H9 (cell line): Measurements from ENCODE around the gene AGMAT. TPM values are rescaled to one million over a fixed set of nuclear protein-coding genes. Genes with fewer than 3 reads are reported as not detected.

Experiments
- DNase-seq: peaks from one replicate; pipeline ENCODE4 v3.0.0-alpha.2; 2017
- H2AFZ ChIP-seq: one replicate; pipeline ENCODE4 v1.6.1; 2013; ENCODE audit warnings: mild to moderate bottlenecking, low read length, control low read depth, moderate library complexity
- H2AK5ac ChIP-seq: 2 replicates; pipeline ENCODE4 v1.6.1; 2013; ENCODE audit warnings: low read length, control low read depth, mixed read lengths; ENCODE audit not compliant: insufficient read length
- H2BK120ac ChIP-seq: one replicate; pipeline ENCODE4 v1.6.1; 2013; ENCODE audit warnings: low read depth, mild to moderate bottlenecking, low read length, control low read depth, inconsistent platforms; ENCODE audit not compliant: poor library complexity, severe bottlenecking
- H2BK12ac ChIP-seq: 2 replicates; pipeline ENCODE4 v1.6.1; 2013; ENCODE audit warnings: low read length, control low read depth, mixed read lengths, low read depth; ENCODE audit not compliant: insufficient read length
- H2BK15ac ChIP-seq: 2 replicates; pipeline ENCODE4 v1.6.1; 2013; ENCODE audit warnings: low read depth, low read length, control low read depth
- H2BK20ac ChIP-seq: one replicate; pipeline ENCODE4 v1.6.1; 2013; ENCODE audit warnings: low read depth, mild to moderate bottlenecking, low read length, control low read depth, inconsistent platforms; ENCODE audit not compliant: poor library complexity, severe bottlenecking
- H2BK5ac ChIP-seq: 2 replicates; pipeline ENCODE4 v1.6.1; 2013; ENCODE audit warnings: low read length, control low read depth, mixed read lengths; ENCODE audit not compliant: insufficient read length
- H3K14ac ChIP-seq: 2 replicates; pipeline ENCODE4 v1.6.1; 2013; ENCODE audit warnings: low read length, control low read depth; ENCODE audit not compliant: insufficient read depth
- H3K18ac ChIP-seq: 2 replicates; pipeline ENCODE4 v1.6.1; 2013; ENCODE audit warnings: low read depth, mild to moderate bottlenecking, mixed read lengths, low read length, control low read depth; ENCODE audit not compliant: insufficient read length
- H3K23ac ChIP-seq: 2 replicates; pipeline ENCODE4 v1.6.1; 2013; ENCODE audit warnings: low read length, control low read depth, mixed read lengths, low read depth; ENCODE audit not compliant: insufficient read length
- H3K23me2 ChIP-seq: 2 replicates; pipeline ENCODE4 v1.6.1; 2013; ENCODE audit warnings: low read depth, mild to moderate bottlenecking, mixed read lengths, low read length, control low read depth; ENCODE audit not compliant: insufficient read length, poor library complexity, severe bottlenecking
- H3K27ac ChIP-seq: 2 replicates; pipeline ENCODE4 v1.5.1; 2013; ENCODE audit warnings: low read length, control low read depth, mixed read lengths, low read depth; ENCODE audit not compliant: insufficient read length
- H3K27me3 ChIP-seq: 2 replicates; pipeline ENCODE4 v1.6.1; 2013; ENCODE audit warnings: low read length, control low read depth, inconsistent platforms; ENCODE audit not compliant: insufficient read depth
- H3K4ac ChIP-seq: 2 replicates; pipeline ENCODE4 v1.6.1; 2013; ENCODE audit warnings: low read depth, mild to moderate bottlenecking, control low read depth, inconsistent platforms, low read length, moderate library complexity
- H3K4me1 ChIP-seq: 2 replicates; pipeline ENCODE4 v1.6.1; 2013; ENCODE audit warnings: low read length, control low read depth, inconsistent platforms; ENCODE audit not compliant: insufficient read depth
- H3K4me2 ChIP-seq: 2 replicates; pipeline ENCODE4 v1.6.1; 2013; ENCODE audit warnings: low read length, control low read depth, mixed read lengths; ENCODE audit not compliant: insufficient read length, insufficient read depth
- H3K56ac ChIP-seq: 2 replicates; pipeline ENCODE4 v1.6.1; 2013; ENCODE audit warnings: low read depth, mild to moderate bottlenecking, mixed read lengths, low read length, control low read depth; ENCODE audit not compliant: insufficient read length
- H3K79me1 ChIP-seq: 2 replicates; pipeline ENCODE4 v1.6.1; 2013; ENCODE audit warnings: low read depth, mild to moderate bottlenecking, moderate library complexity, low read length, control low read depth, inconsistent platforms; ENCODE audit not compliant: insufficient read depth, poor library complexity, severe bottlenecking
- H3K79me2 ChIP-seq: 2 replicates; pipeline ENCODE4 v1.6.1; 2013; ENCODE audit warnings: low read length, control low read depth, inconsistent platforms; ENCODE audit not compliant: insufficient read depth
- H3K9ac ChIP-seq: 2 replicates; pipeline ENCODE4 v1.6.1; 2013; ENCODE audit warnings: low read length, control low read depth, mixed read lengths; ENCODE audit not compliant: insufficient read length; ENCODE audit errors: extremely low read depth
- H3K9me3 ChIP-seq: one replicate; pipeline ENCODE4 v1.6.1; 2013; ENCODE audit warnings: low read depth, low read length, inconsistent platforms; ENCODE audit not compliant: control insufficient read depth
- H3T11ph ChIP-seq: one replicate; pipeline ENCODE4 v1.6.1; 2013; ENCODE audit warnings: mild to moderate bottlenecking, low read length, control low read depth, inconsistent platforms
- H4K20me1 ChIP-seq: one replicate; pipeline ENCODE4 v1.6.1; 2013; ENCODE audit not compliant: control insufficient read depth, insufficient read length, insufficient read depth
- H4K5ac ChIP-seq: 2 replicates; pipeline ENCODE4 v1.6.1; 2013; ENCODE audit warnings: low read depth, mild to moderate bottlenecking, mixed read lengths, low read length, control low read depth; ENCODE audit not compliant: insufficient read length
- H4K8ac ChIP-seq: replicated peaks from 2 replicates; pipeline ENCODE4 v1.6.1; 2013; ENCODE audit warnings: low read length, control low read depth, mixed read lengths, low read depth; ENCODE audit not compliant: insufficient read length
- H4K91ac ChIP-seq: 2 replicates; pipeline ENCODE4 v1.6.1; 2013; ENCODE audit warnings: low read depth, mild to moderate bottlenecking, moderate library complexity, mixed read lengths, low read length, control low read depth; ENCODE audit not compliant: insufficient read length
- H3K27ac Mint-ChIP-seq, 3 experiments: 2 replicates in 2 of 3; 3 replicates in 1 of 3; pipeline ENCODE4 v1.8.0; 2020 to 2021; ENCODE audit warnings: mixed read lengths in 3 of 3, mild to moderate bottlenecking in 1 of 3, moderate library complexity in 1 of 3
- H3K27me3 Mint-ChIP-seq: 2 replicates; pipeline ENCODE4 v1.8.0; 2021; ENCODE audit warnings: low read depth, mild to moderate bottlenecking, moderate library complexity, mixed read lengths
- H3K36me3 Mint-ChIP-seq, 3 experiments: 2 replicates in 2 of 3; 3 replicates in 1 of 3; pipeline ENCODE4 v1.8.0; 2020 to 2021; ENCODE audit warnings: low read depth in 3 of 3, mixed read lengths in 3 of 3; ENCODE audit not compliant: insufficient read depth in 1 of 3
- H3K4me1 Mint-ChIP-seq, 2 experiments: 2 replicates each; pipeline ENCODE4 v1.8.0; 2020; ENCODE audit warnings: mixed read lengths in 2 of 2
- H3K4me3 Mint-ChIP-seq, 2 experiments: 2 replicates in 1 of 2; 3 replicates in 1 of 2; pipeline ENCODE4 v1.8.0; 2020 to 2021; ENCODE audit warnings: mild to moderate bottlenecking in 2 of 2, mixed read lengths in 2 of 2, moderate library complexity in 1 of 2
- H3K9me3 Mint-ChIP-seq, 2 experiments: 2 replicates in 1 of 2; 3 replicates in 1 of 2; pipeline ENCODE4 v1.8.0; 2020; ENCODE audit warnings: mild to moderate bottlenecking in 2 of 2, mixed read lengths in 2 of 2, moderate library complexity in 1 of 2
- WGBS: extraction: QIAGEN DNeasy Blood & Tissue Kit; methylation state at CpG from one replicate; pipeline ENCODE4 v1.1.7; 2013; ENCODE audit warnings: missing lambda C conversion rate, low lambda C conversion rate, mixed read lengths; ENCODE audit not compliant: insufficient read length; ENCODE audit errors: extremely low coverage; 5-methylcytosine and 5-hydroxymethylcytosine counted together
- total RNA-seq: library from RNA; stranded (reverse); gene quantifications from 2 replicates; pipeline ENCODE4 v1.2.1, GENCODE V29; 2021
- TF ChIP-seq, protein P1 (sequence below): fragments of 200-600 bp; sonication (generic); conservative IDR thresholded peaks from 3 replicates; pipeline ENCODE4 v1.8.0; 2021; ENCODE audit warnings: antibody characterized with exemption, mild to moderate bottlenecking

AGMAT gene
- total RNA-seq, 1 experiment from 2014 or later, result 4.0 TPM

DNA sequence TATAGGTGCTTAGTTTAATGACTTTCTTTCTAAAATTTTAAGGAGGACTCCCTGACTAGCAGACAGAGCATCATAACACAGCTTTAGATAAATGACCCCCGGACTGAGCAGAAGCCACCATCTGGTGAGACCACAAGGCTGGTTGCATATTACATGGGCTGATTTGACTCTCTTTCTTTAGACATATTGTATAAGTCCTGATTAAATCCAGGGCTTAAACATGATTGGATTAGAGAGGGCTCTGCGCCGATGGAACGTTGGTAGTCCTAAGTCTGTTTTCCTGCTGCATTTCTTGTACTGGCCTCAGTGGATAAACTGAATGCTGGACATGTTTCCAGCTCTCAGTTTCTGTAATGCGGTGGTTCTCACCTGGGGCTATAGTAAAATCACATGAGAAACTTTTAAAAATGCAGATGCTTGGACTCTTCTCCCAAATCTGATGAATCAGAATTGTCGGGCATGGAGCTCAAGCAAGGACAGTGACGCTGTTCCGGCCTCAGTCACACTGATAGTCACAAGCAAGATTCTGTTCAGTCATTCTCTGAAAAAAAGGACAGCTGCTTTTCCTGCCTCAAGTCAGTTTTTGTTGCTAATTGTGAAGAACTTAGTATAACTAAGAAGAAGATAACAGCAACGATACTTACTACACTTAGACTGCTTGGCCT, 49.0 kb upstream of the AGMAT start:
- H3K4ac ChIP-seq, result no peak overlapping the region
- H3K4me2 ChIP-seq, result no peak overlapping the region
- Mint-ChIP-seq H3K4me3 (no peak overlapping the region), H3K4me1 (no peaks in the 10 kb centered on the region), H3K27me3 (no peaks in the 10 kb centered on the region), H3K36me3 (peaks cover 36 to 92% (median 87%) of the 10 kb centered on the region in 3 experiments; a peak in 6 of 7 replicates), H3K9me3 (no peaks in the 10 kb centered on the region), H3K27ac (no peak overlapping the region)
- no peaks in the 10 kb centered on the region for H3K9me3 ChIP-seq
- no peaks in the 10 kb centered on the region for H4K20me1 ChIP-seq
- WGBS, result no CpG with 5 or more reads among the region's 9 CpGs
- H3K27ac ChIP-seq, result no peak overlapping the region
- no peak overlapping the region for H3K18ac ChIP-seq
- no peak overlapping the region for H2BK120ac ChIP-seq
- H3K9ac ChIP-seq, result no peak overlapping the region
- no peak overlapping the region for H3K23ac ChIP-seq
- TF ChIP-seq, protein P1, sequence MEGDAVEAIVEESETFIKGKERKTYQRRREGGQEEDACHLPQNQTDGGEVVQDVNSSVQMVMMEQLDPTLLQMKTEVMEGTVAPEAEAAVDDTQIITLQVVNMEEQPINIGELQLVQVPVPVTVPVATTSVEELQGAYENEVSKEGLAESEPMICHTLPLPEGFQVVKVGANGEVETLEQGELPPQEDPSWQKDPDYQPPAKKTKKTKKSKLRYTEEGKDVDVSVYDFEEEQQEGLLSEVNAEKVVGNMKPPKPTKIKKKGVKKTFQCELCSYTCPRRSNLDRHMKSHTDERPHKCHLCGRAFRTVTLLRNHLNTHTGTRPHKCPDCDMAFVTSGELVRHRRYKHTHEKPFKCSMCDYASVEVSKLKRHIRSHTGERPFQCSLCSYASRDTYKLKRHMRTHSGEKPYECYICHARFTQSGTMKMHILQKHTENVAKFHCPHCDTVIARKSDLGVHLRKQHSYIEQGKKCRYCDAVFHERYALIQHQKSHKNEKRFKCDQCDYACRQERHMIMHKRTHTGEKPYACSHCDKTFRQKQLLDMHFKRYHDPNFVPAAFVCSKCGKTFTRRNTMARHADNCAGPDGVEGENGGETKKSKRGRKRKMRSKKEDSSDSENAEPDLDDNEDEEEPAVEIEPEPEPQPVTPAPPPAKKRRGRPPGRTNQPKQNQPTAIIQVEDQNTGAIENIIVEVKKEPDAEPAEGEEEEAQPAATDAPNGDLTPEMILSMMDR, result no peak
- no peak overlapping the region for H2AFZ ChIP-seq
- no peak overlapping the region for H4K5ac ChIP-seq
- no peak overlapping the region for H2BK5ac ChIP-seq
- no peak overlapping the region for H4K8ac ChIP-seq
- H4K91ac ChIP-seq, result no peak overlapping the region
- H3K14ac ChIP-seq, result no peak overlapping the region
- no peak for DNase-seq
- H3K27me3 ChIP-seq, result no peaks in the 10 kb centered on the region
- H3K23me2 ChIP-seq, result no peaks in the 10 kb centered on the region
- no peaks in the 10 kb centered on the region for H3K79me1 ChIP-seq
- no peak overlapping the region for H3K56ac ChIP-seq
- H2AK5ac ChIP-seq, result no peak overlapping the region
- no peak overlapping the region for H2BK15ac ChIP-seq
- no peak overlapping the region for H2BK12ac ChIP-seq
- H3K79me2 ChIP-seq, result no peaks in the 10 kb centered on the region
- no peaks in the 10 kb centered on the region for H3K4me1 ChIP-seq
- no peak overlapping the region for H2BK20ac ChIP-seq
- H3T11ph ChIP-seq, result no peak overlapping the region
